Endothelial cell of umbilical vein (primary cell): ENCODE results near the gene ADGRG3.

Experiments
- EZH2 ChIP-seq: IDR thresholded peaks from 2 replicates; pipeline ENCODE4 v1.6.1; 2012; ENCODE audit warnings: borderline replicate concordance, low read depth, mild to moderate bottlenecking, moderate library complexity, low read length, inconsistent platforms; ENCODE audit not compliant: severe bottlenecking
- POLR2A ChIP-seq: IDR thresholded peaks from 2 replicates; pipeline ENCODE4 v1.6.1; 2012; ENCODE audit warnings: low read depth, mild to moderate bottlenecking, control low read depth, low read length
- POLR2AphosphoS5 ChIP-seq: IDR thresholded peaks from 2 replicates; pipeline ENCODE4 v1.6.1; 2012; ENCODE audit warnings: low read depth, mild to moderate bottlenecking, control low read depth, low read length, moderate library complexity; ENCODE audit not compliant: insufficient read depth
- TF ChIP-seq, protein P1 (sequence below), 2 donors: IDR thresholded peaks; 1 replicate in 1 of 2; 2 replicates in 1 of 2; pipeline ENCODE4 v1.5.1; 2011; ENCODE audit warnings: low read length in 2 of 2, mild to moderate bottlenecking in 2 of 2, moderate library complexity in 2 of 2, control low read depth in 1 of 2, inconsistent platforms in 1 of 2, low read depth in 1 of 2; ENCODE audit not compliant: insufficient read depth in 1 of 2; ENCODE audit errors: extremely low read depth in 1 of 2

DNA sequence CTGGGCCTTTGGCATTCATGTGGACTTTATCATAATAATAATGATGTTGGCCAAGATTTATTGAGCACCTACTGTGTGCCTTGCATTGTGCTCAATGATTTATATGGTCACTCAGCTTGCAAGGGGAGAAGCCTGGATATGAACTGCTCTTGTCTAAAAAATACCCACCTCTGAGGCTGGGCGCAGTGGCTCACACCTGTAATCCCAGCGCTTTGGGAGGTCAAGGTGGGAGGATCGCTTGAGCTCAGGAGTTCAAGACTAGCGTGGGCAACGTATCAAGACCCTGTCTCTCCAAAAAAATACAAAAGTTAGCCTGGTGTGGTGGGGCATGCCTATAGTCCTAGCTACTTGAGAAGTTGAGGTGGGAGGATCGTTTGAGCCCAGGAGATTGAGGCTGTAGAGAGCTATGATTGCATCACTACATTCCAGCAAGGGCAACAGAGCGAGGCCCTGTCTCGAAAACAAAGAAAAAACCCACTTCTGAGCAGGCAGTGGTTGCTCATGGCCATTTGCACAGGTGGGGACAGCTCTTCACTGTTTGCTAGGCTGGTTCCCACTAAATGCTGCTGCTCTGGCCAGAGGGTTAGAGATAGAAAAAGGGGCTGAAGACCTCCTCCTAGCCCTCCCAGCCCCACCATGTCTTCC lies 43.9 kb upstream of the ADGRG3 start:
- TF ChIP-seq, protein P1, sequence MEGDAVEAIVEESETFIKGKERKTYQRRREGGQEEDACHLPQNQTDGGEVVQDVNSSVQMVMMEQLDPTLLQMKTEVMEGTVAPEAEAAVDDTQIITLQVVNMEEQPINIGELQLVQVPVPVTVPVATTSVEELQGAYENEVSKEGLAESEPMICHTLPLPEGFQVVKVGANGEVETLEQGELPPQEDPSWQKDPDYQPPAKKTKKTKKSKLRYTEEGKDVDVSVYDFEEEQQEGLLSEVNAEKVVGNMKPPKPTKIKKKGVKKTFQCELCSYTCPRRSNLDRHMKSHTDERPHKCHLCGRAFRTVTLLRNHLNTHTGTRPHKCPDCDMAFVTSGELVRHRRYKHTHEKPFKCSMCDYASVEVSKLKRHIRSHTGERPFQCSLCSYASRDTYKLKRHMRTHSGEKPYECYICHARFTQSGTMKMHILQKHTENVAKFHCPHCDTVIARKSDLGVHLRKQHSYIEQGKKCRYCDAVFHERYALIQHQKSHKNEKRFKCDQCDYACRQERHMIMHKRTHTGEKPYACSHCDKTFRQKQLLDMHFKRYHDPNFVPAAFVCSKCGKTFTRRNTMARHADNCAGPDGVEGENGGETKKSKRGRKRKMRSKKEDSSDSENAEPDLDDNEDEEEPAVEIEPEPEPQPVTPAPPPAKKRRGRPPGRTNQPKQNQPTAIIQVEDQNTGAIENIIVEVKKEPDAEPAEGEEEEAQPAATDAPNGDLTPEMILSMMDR (IDR thresholded peaks at IDR 0.05; ENCODE audit: extremely low read depth in 1 of 2, insufficient read depth in 1 of 2, low read depth in 1 of 2, low read length in 2 of 2): no peak
- TF ChIP-seq EZH2 (no peak), POLR2AphosphoS5 (no peak), POLR2A (no peak)
